WTC11 (cell line): ENCODE data around the gene ASTN2. TPM values are rescaled to one million over a fixed set of nuclear protein-coding genes. Genes with fewer than 3 reads are reported as not detected.

Experiments
- ATAC-seq: fragments of 200-7000 bp; cut with Tn5 transposase; 2 replicates; pipeline ENCODE4 v1.10.0; 2021; ENCODE audit warnings: mild to moderate bottlenecking, moderate library complexity
- CTCF ChIA-PET: fragments of 300-600 bp; sonication (Branson Sonifier 250); formaldehyde crosslinking; loops from one replicate; lab custom pipeline; 2021; ENCODE audit warnings: antibody characterized with exemption; lab: Charles Lee
- POLR2A ChIA-PET: fragments of 350-600 bp; sonication (Branson Sonifier 250); formaldehyde crosslinking; loops from one replicate; lab custom pipeline; 2021; ENCODE audit warnings: antibody characterized with exemption; lab: Charles Lee
- DNase-seq: peaks from one replicate; pipeline ENCODE4 v3.0.0; 2021; ENCODE audit warnings: low spot score
- H3K27ac Mint-ChIP-seq: 2 replicates; pipeline ENCODE4 v1.8.0; 2021; ENCODE audit warnings: mixed read lengths
- H3K27me3 Mint-ChIP-seq: 2 replicates; pipeline ENCODE4 v1.8.0; 2021; ENCODE audit warnings: low read depth, mild to moderate bottlenecking, moderate library complexity, mixed read lengths
- H3K36me3 Mint-ChIP-seq: 2 replicates; pipeline ENCODE4 v1.8.0; 2021; ENCODE audit warnings: mixed read lengths
- H3K4me1 Mint-ChIP-seq: 2 replicates; pipeline ENCODE4 v1.8.0; 2022; ENCODE audit warnings: mixed read lengths
- H3K4me3 Mint-ChIP-seq: 2 replicates; pipeline ENCODE4 v1.8.0; 2021; ENCODE audit warnings: mild to moderate bottlenecking, moderate library complexity, mixed read lengths
- H3K9me3 Mint-ChIP-seq: 2 replicates; pipeline ENCODE4 v1.8.0; 2021; ENCODE audit warnings: mixed read lengths
- AFF4 ChIP-seq: sonication (generic); formaldehyde crosslinking; IDR thresholded peaks from 2 replicates; pipeline ENCODE4 v1.8.1; 2023; ENCODE audit warnings: mild to moderate bottlenecking, missing genetic modification reagents, borderline replicate concordance
- ATF1 ChIP-seq: sonication (generic); formaldehyde crosslinking; IDR thresholded peaks from 2 replicates; pipeline ENCODE4 v1.8.1; 2023; ENCODE audit warnings: mild to moderate bottlenecking, moderate library complexity, missing genetic modification reagents
- ATF6 ChIP-seq: sonication (generic); formaldehyde crosslinking; IDR thresholded peaks from 2 replicates; pipeline ENCODE4 v1.8.1; 2023; ENCODE audit warnings: mild to moderate bottlenecking, missing genetic modification reagents
- CREM ChIP-seq: sonication (generic); formaldehyde crosslinking; IDR thresholded peaks from 2 replicates; pipeline ENCODE4 v1.8.1; 2022; ENCODE audit warnings: mild to moderate bottlenecking, missing genetic modification reagents, moderate library complexity
- ERG ChIP-seq: fragments of 250-450 bp; sonication (Bioruptor Pico); IDR thresholded peaks from 2 replicates; pipeline ENCODE4 v1.8.0; 2021; ENCODE audit warnings: mild to moderate bottlenecking
- GRHL2 ChIP-seq: fragments of 250-450 bp; sonication (Bioruptor Pico); IDR thresholded peaks from 2 replicates; pipeline ENCODE4 v1.8.0; 2022; ENCODE audit warnings: mild to moderate bottlenecking, moderate library complexity; ENCODE audit not compliant: insufficient replicate concordance, severe bottlenecking
- MAX ChIP-seq: sonication (generic); formaldehyde crosslinking; IDR thresholded peaks from 2 replicates; pipeline ENCODE4 v1.8.0; 2022; ENCODE audit warnings: mild to moderate bottlenecking, missing genetic modification reagents
- NR2C2 ChIP-seq: sonication (generic); formaldehyde crosslinking; IDR thresholded peaks from 2 replicates; pipeline ENCODE4 v1.8.0; 2022; ENCODE audit warnings: mild to moderate bottlenecking, missing genetic modification reagents
- NR3C1 ChIP-seq: sonication (generic); formaldehyde crosslinking; conservative IDR thresholded peaks from 2 replicates; pipeline ENCODE4 v1.8.1; 2023; ENCODE audit warnings: low read depth, mild to moderate bottlenecking, missing genetic modification reagents
- SMAD4 ChIP-seq: sonication (generic); formaldehyde crosslinking; IDR thresholded peaks from 2 replicates; pipeline ENCODE4 v1.8.0; 2022; ENCODE audit warnings: mild to moderate bottlenecking, missing genetic modification reagents
- SP1 ChIP-seq: sonication (generic); formaldehyde crosslinking; conservative IDR thresholded peaks from 2 replicates; pipeline ENCODE4 v1.8.1; 2022; ENCODE audit warnings: missing genetic modification reagents
- TP53 ChIP-seq: sonication (generic); formaldehyde crosslinking; IDR thresholded peaks from 2 replicates; pipeline ENCODE4 v1.8.1; 2023; ENCODE audit warnings: mild to moderate bottlenecking, missing genetic modification reagents
- ZBTB21 ChIP-seq: sonication (generic); formaldehyde crosslinking; IDR thresholded peaks from 2 replicates; pipeline ENCODE4 v1.8.1; 2023; ENCODE audit warnings: mild to moderate bottlenecking, missing genetic modification reagents, borderline replicate concordance
- ZBTB43 ChIP-seq: sonication (generic); formaldehyde crosslinking; IDR thresholded peaks from 2 replicates; pipeline ENCODE4 v1.8.1; 2023; ENCODE audit warnings: mild to moderate bottlenecking, missing genetic modification reagents
- ZMAT4 ChIP-seq: fragments of 250-450 bp; sonication (Bioruptor Pico); IDR thresholded peaks from 2 replicates; pipeline ENCODE4 v1.9.0; 2021; ENCODE audit warnings: mild to moderate bottlenecking
- ZNF138 ChIP-seq: sonication (generic); formaldehyde crosslinking; conservative IDR thresholded peaks from 2 replicates; pipeline ENCODE4 v1.8.1; 2022; ENCODE audit warnings: mild to moderate bottlenecking, moderate library complexity, missing genetic modification reagents
- ZNF263 ChIP-seq: sonication (generic); formaldehyde crosslinking; IDR thresholded peaks from 2 replicates; pipeline ENCODE4 v1.8.1; 2022; ENCODE audit warnings: low read depth, mild to moderate bottlenecking, moderate library complexity, missing genetic modification reagents
- ZNF281 ChIP-seq: sonication (generic); formaldehyde crosslinking; IDR thresholded peaks from 2 replicates; pipeline ENCODE4 v1.8.0; 2023; ENCODE audit warnings: mild to moderate bottlenecking, missing genetic modification reagents
- ZNF396 ChIP-seq: fragments of 250-450 bp; sonication (Bioruptor Pico); IDR thresholded peaks from 2 replicates; pipeline ENCODE4 v1.8.0; 2021; ENCODE audit warnings: mild to moderate bottlenecking, moderate library complexity, borderline replicate concordance
- ZNF425 ChIP-seq: fragments of 250-450 bp; sonication (Bioruptor Pico); conservative IDR thresholded peaks from 2 replicates; pipeline ENCODE4 v1.9.0; 2021; ENCODE audit warnings: mild to moderate bottlenecking
- total RNA-seq: library from RNA; stranded (reverse); gene quantifications from 3 replicates; pipeline ENCODE4 v1.2.3, GENCODE V29; 2021

The ASTN2 gene
- total RNA-seq, 1 experiment from 2014 or later = 16.2 TPM

- H3K36me3 Mint-ChIP-seq = no peaks in the 10 kb centered on the region
- H3K27me3 Mint-ChIP-seq = no peaks in the 10 kb centered on the region
- no peaks in the 10 kb centered on the region for H3K9me3 Mint-ChIP-seq
- ChIA-PET CTCF (no interaction called here), POLR2A (interaction anchor here (0.5 kb wide), 1 partner anchor 248 kb away, joined by 6 read pairs; no protein-coding TSS in a partner anchor)
- H3K4me3 Mint-ChIP-seq = no peak overlapping the region
- ATAC-seq (no peak), DNase-seq (no peak)
- H3K4me1 Mint-ChIP-seq = peaks cover 34% of the 10 kb centered on the region
- TF ChIP-seq TP53 (CRISPR knock-in tag) = no peak
- TF ChIP-seq ZNF263 (CRISPR knock-in tag) = no peak
- no peak for TF ChIP-seq ZBTB21 (CRISPR knock-in tag)
- TF ChIP-seq GRHL2 (CRISPR knock-in tag) = no peak
- no peak for TF ChIP-seq ZNF396 (CRISPR knock-in tag)
- no peak for TF ChIP-seq ZNF425 (CRISPR knock-in tag)
- TF ChIP-seq ERG (CRISPR knock-in tag) = no peak
- no peak for TF ChIP-seq SMAD4 (CRISPR knock-in tag)
- TF ChIP-seq ZMAT4 = no peak
- no peak for TF ChIP-seq ZNF281 (CRISPR knock-in tag)
- TF ChIP-seq ATF6 (CRISPR knock-in tag) = no peak
- TF ChIP-seq CREM = no peak
- TF ChIP-seq AFF4 (CRISPR knock-in tag) = no peak
- no peak for TF ChIP-seq MAX (CRISPR knock-in tag)
- TF ChIP-seq NR3C1 = no peak
- TF ChIP-seq SP1 (CRISPR knock-in tag) = no peak
- TF ChIP-seq ATF1 = no peak
- TF ChIP-seq ZNF138 (CRISPR knock-in tag) = no peak
- no peak for TF ChIP-seq NR2C2 (CRISPR knock-in tag)
- no peak for TF ChIP-seq ZBTB43 (CRISPR knock-in tag)
- H3K27ac Mint-ChIP-seq = no peak overlapping the region
These were observed 470.9 kb downstream of the ASTN2 start for GRCh38 chr9:116943970-116944369.
